GM18873 (cell line): ENCODE measurements around the gene TAF3.
"Not testable (repeated sequence)": the region's sequence is repeated elsewhere in the genome, so short reads cannot be mapped to it uniquely, and the experiment has no call there.

Experiments used
- ATAC-seq: cut with Tn5 transposase; IDR thresholded peaks from one replicate; pipeline ENCODE4 v1.9.1; 2021; ENCODE audit warnings: mild to moderate bottlenecking, moderate library complexity, moderate number of reproducible peaks; ENCODE audit not compliant: unreplicated experiment, low FRiP score

Gene TAF3

DNA sequence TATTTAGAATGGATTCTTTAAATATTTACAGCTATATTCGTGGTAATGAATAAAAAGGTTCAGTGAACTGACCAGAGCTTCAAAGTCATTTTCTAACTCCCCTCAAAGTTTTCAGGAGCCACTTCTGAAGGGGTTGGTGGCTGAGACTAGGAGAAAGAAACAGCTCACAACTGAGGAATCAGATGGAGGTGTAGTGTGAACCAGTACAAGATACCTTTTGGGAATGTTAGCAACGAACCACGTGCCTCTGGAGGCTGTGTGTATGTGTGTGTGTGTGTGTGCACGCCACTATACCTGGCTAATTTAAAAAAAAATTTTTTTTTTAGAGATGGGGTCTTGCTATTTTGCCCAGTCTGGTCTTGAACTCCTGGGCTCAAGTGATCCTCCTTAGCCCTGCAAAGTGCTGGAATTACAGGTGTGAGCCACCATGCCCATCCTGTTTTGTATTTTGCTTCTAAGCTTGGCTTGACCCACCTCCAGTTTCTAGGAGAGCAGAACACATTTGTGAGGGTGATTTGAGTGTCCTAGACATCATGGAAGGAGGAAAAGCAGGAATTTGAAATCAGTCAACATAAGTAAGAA lies 9.5 kb upstream of the TAF3 start:
- no peak for ATAC-seq

- ATAC-seq = no peak
These were observed 7.9 kb upstream of the TAF3 start for GRCh38 chr10:7810443-7810842.

GRCh38 chr10:7811000-7811399 lies 7.3 kb upstream of the TAF3 start:
- no peak for ATAC-seq

DNA sequence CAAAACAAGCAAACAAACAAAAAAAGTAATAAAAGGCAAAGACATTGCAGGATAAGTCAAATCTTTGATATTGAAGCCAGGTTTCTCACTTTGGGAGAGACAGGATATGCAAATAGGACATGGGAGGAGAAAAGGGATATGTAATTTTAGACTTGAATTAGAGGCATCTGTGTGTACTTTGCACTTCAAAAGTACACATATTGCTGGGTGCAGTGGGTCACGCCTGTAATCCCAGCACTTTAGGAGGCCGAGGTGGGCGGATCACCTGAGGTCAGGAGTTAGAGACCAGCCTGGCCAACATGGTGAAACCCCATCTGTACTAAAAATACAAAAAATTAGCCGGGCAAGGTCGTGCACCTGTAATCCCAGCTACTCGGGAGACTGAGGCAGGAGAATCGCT lies 6.6 kb upstream of the TAF3 start:
- not testable (repeated sequence) for ATAC-seq

GRCh38 chr10:7813481-7813880 lies 4.8 kb upstream of the TAF3 start:
- ATAC-seq = no peak

- no peak for ATAC-seq
These were observed 729 bp upstream of the TAF3 start for GRCh38 chr10:7817576-7817975.

GRCh38 chr10:7817984-7818294 lies 366 bp upstream of the TAF3 start:
- ATAC-seq = no peak

DNA sequence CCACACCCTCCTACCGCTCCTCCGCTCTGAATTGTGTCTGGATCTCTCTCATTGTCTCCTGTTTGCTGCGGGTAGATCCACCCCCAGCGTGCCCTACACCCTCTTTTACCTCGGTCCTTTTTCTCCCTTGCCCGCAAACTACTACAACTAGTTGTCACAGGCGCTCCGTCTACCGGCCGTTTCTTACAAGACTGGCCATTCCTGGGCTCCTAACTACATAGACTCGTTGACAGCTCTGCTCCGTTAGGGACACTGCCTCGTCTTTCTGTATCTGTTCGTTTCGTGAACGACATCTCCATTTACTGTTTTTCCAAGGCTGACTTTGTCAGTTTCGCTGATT lies 786 bp downstream of the TAF3 start:
- peak; percentile 26 for ATAC-seq

DNA sequence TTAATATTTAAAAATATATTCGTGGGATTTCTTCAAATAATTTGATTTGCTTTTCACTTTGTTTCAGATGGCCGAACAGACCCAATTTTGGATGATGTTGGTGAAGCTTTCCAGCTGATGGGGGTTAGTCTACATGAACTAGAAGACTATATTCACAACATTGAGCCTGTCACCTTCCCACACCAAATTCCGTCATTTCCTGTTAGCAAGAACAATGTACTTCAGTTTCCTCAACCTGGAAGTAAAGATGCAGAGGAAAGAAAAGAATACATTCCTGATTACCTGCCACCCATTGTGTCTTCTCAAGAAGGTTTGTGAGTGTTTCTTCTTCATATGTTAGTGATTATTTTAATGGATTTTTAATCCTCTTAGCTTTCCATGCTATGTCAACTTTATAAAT lies 5.9 kb downstream of the TAF3 start:
- no peak for ATAC-seq

- no peak for ATAC-seq
These were observed 8.7 kb downstream of the TAF3 start for GRCh38 chr10:7826971-7827370.

- ATAC-seq = no peak
These were observed 11.1 kb downstream of the TAF3 start for GRCh38 chr10:7829289-7829834.

DNA sequence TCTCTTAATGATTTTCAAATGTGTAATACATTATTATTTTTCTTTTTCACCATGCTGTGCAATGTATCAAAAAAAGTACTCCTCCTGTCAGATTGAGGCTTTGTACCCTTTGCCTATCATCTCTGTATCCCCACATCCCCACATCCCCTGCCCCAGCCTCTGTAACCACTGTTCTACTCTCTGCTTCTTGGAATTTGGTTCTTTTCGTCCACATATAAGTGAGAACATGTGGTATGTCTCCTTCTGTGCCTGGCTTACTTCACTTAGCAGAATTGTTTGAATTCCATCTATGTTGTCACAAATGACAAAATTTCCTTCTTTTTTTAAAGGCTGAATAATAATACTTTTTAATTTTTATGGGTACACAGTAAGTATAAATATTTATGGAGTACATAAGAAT lies 13.8 kb downstream of the TAF3 start:
- ATAC-seq = no peak

DNA sequence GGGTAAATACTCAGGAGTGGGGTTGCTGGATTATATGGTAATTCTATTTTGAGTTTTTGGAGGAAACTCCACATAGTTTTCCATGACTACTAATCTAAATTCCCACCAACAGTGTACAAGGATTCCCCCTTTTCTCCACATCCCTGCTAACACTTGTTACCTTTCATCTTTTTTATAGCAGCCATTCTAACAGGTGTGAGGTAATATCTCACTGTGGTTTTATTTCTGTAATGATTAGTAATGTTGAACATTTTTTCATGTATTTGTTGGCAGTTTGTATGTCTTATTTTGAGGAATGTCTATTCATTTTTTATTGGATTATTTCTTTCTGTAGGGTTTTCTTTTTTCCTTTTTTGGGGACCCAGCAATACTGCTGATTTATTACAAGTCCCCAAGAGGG lies 14.9 kb downstream of the TAF3 start:
- no peak for ATAC-seq

DNA sequence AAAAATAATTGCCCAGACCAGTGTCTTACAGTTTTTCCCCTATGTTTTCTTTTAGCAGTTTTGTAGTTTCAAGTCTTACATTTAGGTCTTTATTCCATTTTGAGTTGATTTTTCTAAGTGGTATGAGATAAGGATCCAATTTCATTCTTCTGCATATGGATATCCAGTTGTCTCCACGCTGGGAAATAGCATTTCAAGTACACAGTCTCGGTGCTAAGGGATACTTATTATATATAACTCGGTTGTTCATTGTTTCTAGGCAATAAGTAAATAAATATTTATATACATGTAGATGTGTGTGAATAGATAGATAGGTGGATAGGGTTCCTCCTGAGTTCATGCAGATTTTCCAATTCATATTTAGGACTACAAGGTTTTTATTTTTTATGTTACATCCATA lies 16.0 kb downstream of the TAF3 start:
- ATAC-seq = no peak

- no peak for ATAC-seq
These were observed 18.3 kb downstream of the TAF3 start for GRCh38 chr10:7836571-7836970.

- ATAC-seq = no peak
These were observed 28.3 kb downstream of the TAF3 start for GRCh38 chr10:7846591-7846990.

GRCh38 chr10:7853226-7853842 lies 35.0 kb downstream of the TAF3 start:
- no peak for ATAC-seq

GRCh38 chr10:7853890-7854289 lies 35.6 kb downstream of the TAF3 start:
- no peak for ATAC-seq

GRCh38 chr10:7855205-7855604 lies 36.9 kb downstream of the TAF3 start:
- ATAC-seq = no peak

DNA sequence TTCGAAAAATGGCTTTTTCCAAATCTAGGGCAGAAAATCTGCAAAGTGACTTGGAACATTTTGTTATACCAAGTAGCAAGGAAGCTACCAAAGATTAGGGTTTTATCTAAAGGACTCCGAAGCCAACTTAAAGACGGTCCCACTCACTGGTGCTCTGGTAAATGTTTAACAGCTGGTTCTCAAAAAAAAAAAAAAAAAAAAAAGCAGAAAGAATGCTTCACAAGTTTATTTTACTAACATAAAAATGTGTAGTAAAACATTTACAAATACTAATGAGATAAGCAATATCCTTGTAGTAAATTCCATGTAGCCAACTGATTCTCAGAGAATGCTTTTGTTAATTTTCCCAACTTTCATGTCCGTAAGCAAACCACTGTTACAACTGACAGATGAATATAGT lies 38.4 kb downstream of the TAF3 start:
- ATAC-seq = no peak

- ATAC-seq = no peak
These were observed 39.0 kb downstream of the TAF3 start for GRCh38 chr10:7857262-7857661.

DNA sequence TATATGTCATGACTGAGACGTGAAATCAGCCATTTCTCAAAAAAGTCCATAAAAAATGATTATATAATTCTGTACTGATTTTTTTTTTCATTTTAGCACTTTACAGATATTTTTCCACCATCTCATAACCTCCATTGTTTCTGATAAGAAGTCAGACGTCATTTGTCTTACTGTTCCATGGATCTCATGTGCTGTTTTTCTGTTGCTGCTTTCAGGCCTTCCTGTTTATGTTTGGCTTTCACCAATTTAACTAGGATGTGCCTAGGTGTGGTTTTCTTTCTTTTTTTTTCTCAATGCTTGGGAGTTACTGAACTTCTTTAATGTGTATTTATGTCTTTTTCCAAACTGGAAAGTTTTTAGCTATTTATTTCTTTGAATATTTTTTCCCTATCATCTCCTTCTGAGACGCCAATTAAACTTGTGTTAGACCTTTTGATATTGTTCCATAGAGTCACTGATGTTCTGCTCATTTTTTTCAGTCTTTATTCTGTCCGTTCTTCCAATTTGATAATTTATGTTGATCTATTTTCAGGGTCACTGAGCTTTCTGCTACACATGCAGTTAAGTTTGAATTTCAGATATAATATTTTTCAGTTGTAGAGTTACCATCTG lies 43.3 kb downstream of the TAF3 start:
- ATAC-seq = no peak
